Fibroblast of skin of left biceps (primary cell): ENCODE measurements around the gene DDX17.

Source experiments
- DNase-seq, 2 experiments: peaks; one replicate each; pipeline ENCODE4 v3.0.0-alpha.2; 2013; ENCODE audit warnings: low read depth in 2 of 2

Gene DDX17

DNA sequence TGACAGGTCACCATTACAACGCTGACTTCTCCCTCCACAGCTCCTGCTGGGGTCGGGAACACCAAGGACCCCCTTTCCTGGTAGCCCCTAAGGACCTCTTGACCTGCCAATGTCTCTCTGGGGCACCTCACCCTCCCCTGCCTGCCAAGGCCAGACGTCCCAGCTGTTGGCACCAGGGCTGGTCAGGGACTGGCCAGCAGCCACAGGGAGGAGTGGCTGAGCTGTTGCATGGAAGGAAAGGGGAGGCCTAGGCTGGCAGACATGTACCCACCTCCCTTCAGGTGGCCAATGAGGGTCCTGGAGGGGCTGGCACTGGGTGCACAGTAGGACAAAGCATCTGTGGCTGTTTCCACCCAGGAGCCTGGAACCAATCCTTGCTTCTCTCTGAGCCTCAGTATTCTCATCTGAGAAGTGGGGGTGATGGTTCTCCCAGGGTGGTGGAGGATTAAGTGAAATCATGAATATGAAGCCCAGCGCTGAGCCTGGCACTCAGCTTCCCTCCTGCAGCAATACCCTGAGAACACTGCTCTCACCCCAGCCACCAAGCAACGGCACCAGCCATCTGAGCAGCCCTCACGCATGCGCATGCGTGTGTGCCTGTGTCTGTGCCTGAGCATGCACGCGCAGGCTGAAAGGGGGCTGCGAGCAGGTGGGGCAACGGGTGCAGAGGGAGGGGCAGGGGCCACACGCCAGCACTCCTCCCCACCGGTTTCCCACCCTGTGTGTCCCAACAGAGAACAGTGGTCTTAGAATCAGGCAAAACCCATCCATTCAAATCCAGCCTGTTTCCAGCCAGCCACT is 57.0 kb downstream of the DDX17 start:
- no peak for DNase-seq

DNA sequence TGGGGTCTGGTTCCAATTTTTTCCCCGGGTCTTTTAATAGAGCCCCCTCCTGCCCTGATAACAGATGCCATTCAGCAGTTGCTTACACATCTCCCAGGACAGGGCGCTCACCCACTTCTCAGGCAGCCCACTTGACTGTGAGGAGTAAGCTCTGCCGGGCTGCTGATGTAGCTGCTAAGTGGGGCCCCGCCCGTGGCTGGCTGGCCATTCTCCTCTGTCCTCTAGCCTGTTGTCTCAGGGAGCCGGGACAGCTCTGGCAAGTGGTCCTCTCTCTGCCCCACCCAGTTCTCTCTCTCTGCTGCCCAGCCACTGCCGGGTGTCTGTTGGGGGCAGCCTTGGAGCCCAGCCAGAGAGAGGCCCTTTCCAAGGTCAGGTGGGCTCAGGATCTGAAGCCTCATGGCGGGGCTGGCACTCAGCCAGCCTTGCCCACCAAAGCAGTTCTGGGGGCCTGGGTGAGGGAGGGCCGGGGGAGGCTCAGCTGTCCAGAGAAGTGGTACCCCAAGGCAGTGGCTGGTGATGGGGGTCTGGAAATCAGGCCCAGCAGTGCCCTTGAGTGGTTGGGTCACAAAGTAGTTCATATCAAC is 60.0 kb downstream of the DDX17 start:
- DNase-seq: no peak

DNA sequence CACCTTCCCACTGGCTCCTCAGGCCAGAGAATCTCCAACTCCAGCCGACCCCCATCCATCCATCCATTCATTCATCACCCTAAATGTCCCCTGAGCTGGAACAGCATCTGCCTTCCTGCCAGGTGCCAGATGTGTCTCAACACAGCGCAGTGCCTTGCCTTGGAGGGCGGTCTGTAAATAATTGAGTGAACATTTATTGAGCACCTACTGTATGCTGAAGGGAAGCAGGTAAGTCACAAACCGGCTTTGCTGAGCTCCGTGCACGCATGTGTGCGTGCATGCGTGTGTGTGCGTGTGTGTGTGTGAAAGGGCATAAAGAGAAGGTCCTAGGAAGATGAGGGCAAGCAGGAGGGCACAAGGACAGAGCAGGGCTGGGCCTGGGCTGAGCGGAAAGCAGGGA is 61.3 kb downstream of the DDX17 start:
- DNase-seq: no peak

DNA sequence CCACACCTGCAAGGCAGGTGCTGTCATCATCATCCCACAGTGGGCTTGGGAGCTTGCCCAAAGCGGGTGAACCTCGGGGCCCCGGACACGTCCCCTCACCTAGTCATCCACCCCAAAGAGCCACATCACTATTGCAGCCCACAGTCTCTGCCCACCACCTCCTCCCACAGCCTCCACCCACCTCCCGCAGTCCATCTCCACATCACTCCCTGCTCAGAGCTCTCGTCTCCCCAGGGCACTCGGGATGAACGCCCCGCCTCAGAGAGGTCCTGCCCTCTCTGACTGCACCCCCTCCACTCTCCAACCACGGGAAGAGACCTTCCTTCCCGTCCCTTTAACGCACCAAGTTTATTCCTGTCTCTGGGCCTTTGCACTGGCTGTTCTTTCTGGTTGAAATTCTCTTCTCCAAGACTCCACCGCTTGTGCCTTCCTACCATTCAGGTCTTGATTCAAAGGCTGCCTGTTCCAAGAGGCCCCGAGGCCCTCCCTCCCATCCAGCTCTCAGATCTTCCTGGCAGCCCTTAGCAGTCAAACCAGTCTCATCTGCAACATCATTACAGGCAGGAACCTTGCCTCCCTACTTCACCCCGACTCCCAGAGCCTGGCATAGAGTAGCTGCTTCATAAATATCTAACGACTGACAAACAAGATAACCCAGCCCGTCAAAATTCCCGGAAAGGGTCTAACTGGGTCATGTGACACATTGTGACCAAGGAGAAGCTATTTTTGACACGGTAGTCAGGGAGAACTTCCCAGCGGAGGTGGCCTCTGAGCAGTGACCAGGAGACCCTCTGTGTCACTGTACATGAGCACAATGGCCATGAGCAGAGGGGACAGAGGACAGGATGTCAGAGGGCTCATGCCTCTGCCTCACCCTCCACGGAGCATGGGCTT is 62.2 kb downstream of the DDX17 start:
- DNase-seq: no peak

DNA sequence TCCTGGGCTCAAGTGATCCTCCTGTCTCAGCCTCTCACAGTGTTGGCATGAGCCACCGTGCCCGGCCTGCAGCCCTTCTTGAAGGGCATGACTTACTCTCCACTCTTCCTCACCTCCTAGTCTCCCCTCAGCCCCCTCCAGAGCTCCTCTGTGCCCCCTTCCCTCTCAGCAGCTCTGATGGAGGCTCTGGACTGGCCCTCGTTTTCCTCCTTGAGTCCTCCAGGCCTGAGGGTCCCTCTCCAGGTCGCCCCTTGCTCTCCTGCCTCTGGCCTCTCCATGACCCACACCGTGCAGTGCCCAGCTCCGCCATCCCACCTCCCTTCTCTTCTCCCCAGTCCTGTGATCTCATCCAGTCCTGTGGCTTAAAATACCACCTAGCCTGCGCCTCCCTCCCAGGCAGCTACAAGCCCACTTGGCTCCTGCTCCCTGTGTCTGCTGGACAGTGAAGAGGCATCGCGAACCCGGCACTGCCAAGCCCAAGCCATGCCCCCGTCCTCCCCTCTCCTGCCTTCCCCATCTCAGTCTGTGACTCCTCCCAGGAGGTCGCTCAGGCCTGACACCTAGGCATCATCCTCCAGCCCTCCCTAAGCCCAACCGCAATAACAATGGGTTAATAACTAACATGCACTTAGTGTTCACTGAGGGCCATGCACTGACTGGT is 63.0 kb downstream of the DDX17 start:
- DNase-seq: no peak

DNA sequence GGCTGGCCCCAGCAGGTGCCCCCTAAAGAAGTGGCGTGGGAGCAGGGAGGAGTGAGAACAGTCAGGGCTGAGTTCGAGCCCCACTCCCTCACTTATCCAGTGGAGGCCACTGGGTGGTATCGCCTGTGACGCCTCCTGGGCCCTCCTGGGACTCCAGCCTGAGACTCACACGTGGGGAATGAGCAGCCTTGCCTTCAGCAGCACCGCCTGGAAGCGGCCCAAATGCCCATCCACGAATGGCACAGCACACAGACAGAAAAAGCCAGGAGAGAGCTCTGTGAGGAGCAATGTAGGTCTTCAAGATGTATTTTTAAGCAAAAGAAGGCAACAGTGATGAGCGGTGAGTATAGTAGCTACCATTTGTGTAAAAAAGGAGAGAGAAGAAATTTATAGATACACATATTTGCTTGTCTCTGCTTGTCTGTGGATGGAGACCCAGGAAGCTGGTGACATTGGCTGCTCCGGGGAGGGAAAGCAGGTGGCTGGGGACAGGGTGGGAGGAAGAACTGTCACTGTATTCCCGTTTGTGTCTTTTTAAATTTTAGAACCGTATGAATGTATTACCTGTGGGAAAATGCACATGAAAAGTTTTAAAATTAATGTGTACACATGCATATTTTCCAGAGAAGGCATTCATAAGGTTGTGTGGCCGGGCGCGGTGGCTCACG is 64.4 kb downstream of the DDX17 start:
- DNase-seq: no peak

DNA sequence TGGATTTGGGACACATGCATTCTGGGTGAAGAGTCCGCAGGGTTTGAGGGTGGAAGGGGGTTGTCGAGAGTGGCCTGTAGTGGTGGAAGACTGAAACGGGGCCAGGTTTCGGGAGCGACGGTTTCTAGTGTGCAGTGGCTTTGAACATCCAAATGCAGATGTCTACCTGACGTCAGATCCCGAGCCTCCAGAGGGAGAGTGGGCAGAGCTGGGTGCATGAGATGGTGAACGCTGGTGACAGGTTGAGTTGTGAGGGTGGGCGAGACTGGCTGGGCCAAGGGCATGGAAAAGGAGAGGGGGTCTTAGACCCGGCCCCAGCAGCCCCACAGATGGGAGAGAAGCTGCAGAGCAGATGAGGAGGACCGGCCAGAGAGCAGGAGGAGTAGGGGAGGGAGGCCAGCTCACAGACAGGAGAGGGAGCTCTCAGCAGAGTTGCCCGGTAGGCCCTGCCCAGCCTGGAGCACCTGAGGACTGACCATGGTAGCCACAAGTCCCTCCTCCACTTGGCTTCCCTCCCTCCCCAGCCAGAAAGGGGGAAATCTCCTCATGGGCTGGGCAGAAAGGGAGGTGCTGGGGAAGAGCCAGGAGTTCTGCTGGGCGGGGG is 65.3 kb downstream of the DDX17 start:
- no peak for DNase-seq

DNA sequence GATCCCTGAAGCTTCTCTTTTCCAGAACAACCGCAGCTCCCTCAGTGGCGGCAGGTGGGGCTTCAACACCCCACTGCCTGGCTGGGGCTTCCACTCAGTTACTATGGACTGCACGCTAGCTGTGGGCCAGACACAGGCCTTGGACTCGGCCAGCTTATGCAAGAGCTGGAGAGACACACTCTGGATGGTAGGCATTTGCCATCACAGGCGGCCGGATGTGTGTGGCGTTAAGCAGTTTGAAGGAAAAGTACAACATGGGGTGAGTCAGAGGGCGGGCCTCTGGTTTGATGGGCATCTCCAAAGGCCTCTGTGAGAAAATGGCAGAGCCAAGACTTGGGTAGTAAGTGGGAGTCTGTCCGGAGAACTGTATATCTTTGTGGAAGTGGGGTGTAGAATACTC is 68.7 kb downstream of the DDX17 start:
- no peak for DNase-seq

DNA sequence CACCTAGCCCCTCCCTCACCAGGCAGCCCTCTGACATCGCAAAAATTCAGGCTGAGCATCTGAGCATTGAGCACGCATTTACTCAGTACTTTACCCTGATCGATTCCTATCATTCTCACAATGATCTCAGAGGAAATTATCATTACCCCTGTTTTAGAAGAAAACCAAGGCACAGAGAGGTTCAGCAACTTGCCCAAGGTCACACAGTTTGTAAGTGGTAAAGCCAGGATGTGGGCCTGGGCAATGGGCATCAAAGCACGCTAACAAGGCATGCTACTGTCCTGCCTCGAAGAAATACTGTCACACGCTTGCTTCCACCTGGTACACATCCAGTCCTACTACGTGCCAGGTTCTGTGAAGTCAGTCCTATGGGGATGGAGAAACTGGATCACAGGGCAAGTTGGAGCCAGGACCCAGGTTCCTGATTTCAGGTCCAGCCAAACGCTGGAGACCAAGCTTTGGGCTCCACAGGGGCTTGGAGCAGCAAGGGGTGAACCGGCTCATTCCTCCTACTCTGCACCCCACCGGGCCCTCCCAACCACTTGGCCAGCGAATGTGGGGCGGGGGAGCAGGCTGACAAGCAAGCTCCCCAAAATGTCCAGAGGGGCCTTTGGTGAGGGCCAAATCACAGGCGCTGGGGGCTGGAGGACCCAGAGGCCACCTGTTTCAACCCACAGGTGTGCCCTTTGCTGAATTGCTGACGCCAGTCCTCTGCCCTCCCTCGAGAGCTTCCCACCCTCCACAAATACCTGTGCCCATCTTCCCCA is 69.3 kb downstream of the DDX17 start:
- DNase-seq: no peak

DNA sequence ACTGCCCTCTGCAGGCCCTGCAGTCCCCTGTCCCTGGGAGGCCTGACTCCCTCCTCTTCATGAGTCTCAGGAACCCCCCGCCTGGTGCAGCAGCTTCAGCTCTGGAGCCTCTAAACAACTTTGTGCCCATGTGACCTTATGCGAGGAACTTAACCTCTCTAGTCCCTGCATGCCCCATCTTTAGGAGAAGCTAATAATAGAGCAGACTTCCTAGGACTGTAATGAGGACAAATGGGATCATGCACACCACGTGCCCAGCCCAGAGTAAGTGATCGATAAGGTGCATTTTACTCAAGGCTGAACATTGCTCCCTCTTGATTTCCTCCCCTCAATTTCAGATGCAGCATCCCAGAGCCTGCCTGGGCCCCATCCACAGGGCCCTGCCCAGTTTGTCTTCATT is 70.1 kb downstream of the DDX17 start:
- no peak for DNase-seq

DNA sequence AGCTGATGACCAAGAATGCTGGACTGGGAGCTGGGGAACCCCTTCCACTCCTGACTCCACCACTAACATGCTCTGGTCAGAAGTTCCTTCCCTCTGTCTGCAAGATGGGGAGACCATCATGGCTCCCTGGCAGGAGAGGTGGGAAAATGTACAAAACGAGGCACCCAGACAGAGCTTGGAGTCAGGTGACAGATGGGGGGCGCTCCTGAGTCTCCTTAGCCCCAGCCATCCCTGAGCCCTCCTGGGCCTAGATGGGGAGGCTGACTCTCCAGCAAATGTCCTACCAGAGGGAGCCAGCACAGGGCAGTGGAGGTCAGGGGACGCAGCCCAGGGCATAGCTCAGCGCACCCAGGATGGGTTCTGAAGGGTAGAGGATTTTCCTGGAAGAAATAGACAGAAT is 71.1 kb downstream of the DDX17 start:
- no peak for DNase-seq

DNA sequence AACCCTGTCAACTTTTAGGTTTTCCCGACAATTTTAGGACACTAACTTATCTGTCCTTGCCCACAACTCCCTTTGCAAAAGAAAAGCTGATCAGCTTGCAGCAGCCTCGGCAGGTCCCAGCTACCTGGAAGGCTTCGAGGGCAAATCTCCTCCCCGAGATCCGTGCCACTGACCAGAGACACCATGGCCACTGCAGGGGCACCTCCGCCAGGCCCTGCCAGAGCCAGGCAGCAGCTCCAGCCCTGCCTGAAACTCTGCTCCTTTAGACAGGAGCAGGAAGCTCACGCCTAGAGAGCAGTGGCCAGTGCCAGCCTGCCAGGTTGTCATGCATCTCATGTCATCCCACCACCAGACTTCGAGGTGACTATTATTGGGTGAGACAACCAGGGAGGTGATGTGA is 72.2 kb downstream of the DDX17 start:
- no peak for DNase-seq
